Liver (tissue), 9 donors: Measurements from ENCODE around the gene EXOC6B. TPM values are rescaled to one million over a fixed set of nuclear protein-coding genes. Genes with fewer than 3 reads are reported as not detected.

Experiments
- DNase-seq: peaks from one replicate; pipeline ENCODE4 v3.0.0-alpha.2; 2017; ENCODE audit warnings: low spot score
- H3K27ac ChIP-seq, 2 donors: one replicate each; pipeline ENCODE4 v1.7.0; 2013; ENCODE audit warnings: inconsistent platforms in 2 of 2, low read length in 2 of 2, control low read depth in 1 of 2, low read depth in 1 of 2, mild to moderate bottlenecking in 1 of 2
- H3K27me3 ChIP-seq, 4 donors: one replicate each; pipeline versions ENCODE4 v1.6.1 to v1.7.0; 2013; ENCODE audit warnings: low read length in 3 of 4, inconsistent platforms in 1 of 4, mild to moderate bottlenecking in 1 of 4, moderate library complexity in 1 of 4; ENCODE audit not compliant: control insufficient read depth in 4 of 4, insufficient read depth in 4 of 4
- H3K36me3 ChIP-seq, 4 donors: one replicate each; pipeline versions ENCODE4 v1.6.1 to v1.7.0; 2013; ENCODE audit warnings: low read length in 3 of 4, mild to moderate bottlenecking in 3 of 4, low read depth in 1 of 4, moderate library complexity in 1 of 4; ENCODE audit not compliant: control insufficient read depth in 4 of 4, insufficient read depth in 3 of 4
- H3K4me1 ChIP-seq, 4 donors: one replicate each; pipeline versions ENCODE4 v1.6.1 to v1.7.0; 2013; ENCODE audit warnings: low read length in 3 of 4, mild to moderate bottlenecking in 3 of 4, moderate library complexity in 1 of 4; ENCODE audit not compliant: control insufficient read depth in 4 of 4, insufficient read depth in 4 of 4
- H3K4me3 ChIP-seq, 3 donors: one replicate each; pipeline versions ENCODE4 v1.6.1 to v1.7.0; 2013; ENCODE audit warnings: low read length in 3 of 3, control low read depth in 1 of 3, low read depth in 1 of 3, mild to moderate bottlenecking in 1 of 3
- H3K9ac ChIP-seq, 2 donors: one replicate each; pipeline ENCODE4 v1.7.0; 2013; ENCODE audit warnings: low read length in 2 of 2, mild to moderate bottlenecking in 2 of 2, moderate library complexity in 2 of 2, control low read depth in 1 of 2, low read depth in 1 of 2
- H3K9me3 ChIP-seq, 4 donors: one replicate each; pipeline versions ENCODE4 v1.6.1 to v1.7.0; 2013; ENCODE audit warnings: low read length in 3 of 4; ENCODE audit not compliant: control insufficient read depth in 4 of 4
- ATF3 ChIP-seq: IDR thresholded peaks from 2 replicates; pipeline ENCODE4 v1.6.1; 2016; ENCODE audit warnings: antibody characterized with exemption
- CTCF ChIP-seq: fragments of 150-350 bp; IDR thresholded peaks from 2 replicates; pipeline ENCODE4 v1.5.1; 2017; ENCODE audit warnings: improper control_type of control experiment, low read depth, low read length; ENCODE audit not compliant: missing input control
- EGR1 ChIP-seq, 2 donors: IDR thresholded peaks; 2 replicates each; pipeline ENCODE4 v1.6.1; 2016 to 2018; ENCODE audit warnings: antibody characterized with exemption in 2 of 2, low read depth in 2 of 2
- GABPA ChIP-seq, 2 donors: IDR thresholded peaks in 1 of 2; conservative IDR thresholded peaks in 1 of 2; 2 replicates each; pipeline ENCODE4 v1.6.1; 2016; ENCODE audit warnings: antibody characterized with exemption in 2 of 2, mild to moderate bottlenecking in 1 of 2, moderate library complexity in 1 of 2
- HNF4G ChIP-seq: IDR thresholded peaks from 2 replicates; pipeline ENCODE4 v1.6.1; 2016; ENCODE audit warnings: antibody characterized with exemption
- JUND ChIP-seq, 2 donors: IDR thresholded peaks; 2 replicates each; pipeline ENCODE4 v1.6.1; 2016; ENCODE audit warnings: antibody characterized with exemption in 2 of 2
- MAX ChIP-seq: IDR thresholded peaks from 2 replicates; pipeline ENCODE4 v1.6.1; 2016; ENCODE audit warnings: antibody characterized with exemption
- RAD21 ChIP-seq, 2 donors: IDR thresholded peaks; 2 replicates each; pipeline ENCODE4 v1.6.1; 2016; ENCODE audit warnings: antibody characterized with exemption in 2 of 2, mild to moderate bottlenecking in 2 of 2
- REST ChIP-seq: IDR thresholded peaks from 2 replicates; pipeline ENCODE4 v1.6.1; 2016; ENCODE audit warnings: antibody characterized with exemption, mild to moderate bottlenecking
- RXRA ChIP-seq, 2 donors: IDR thresholded peaks; 2 replicates each; pipeline ENCODE4 v1.6.1; 2017 to 2018; ENCODE audit warnings: antibody characterized with exemption in 2 of 2, mild to moderate bottlenecking in 1 of 2
- TAF1 ChIP-seq: conservative IDR thresholded peaks from 2 replicates; pipeline ENCODE4 v1.6.1; 2016; ENCODE audit warnings: antibody characterized with exemption, mild to moderate bottlenecking
- YY1 ChIP-seq: IDR thresholded peaks from 2 replicates; pipeline ENCODE4 v1.6.1; 2016; ENCODE audit warnings: antibody characterized with exemption, mild to moderate bottlenecking
- ZBTB33 ChIP-seq: IDR thresholded peaks from 2 replicates; pipeline ENCODE4 v1.6.1; 2016; ENCODE audit warnings: antibody characterized with exemption
- WGBS: extraction: QIAGEN DNeasy Blood & Tissue Kit; methylation state at CpG from one replicate; pipeline ENCODE4 v1.1.7; 2013; 5-methylcytosine and 5-hydroxymethylcytosine counted together
- polyA plus RNA-seq, 2 donors: library from polyadenylated mRNA; stranded (reverse) in 1 of 2; unstranded in 1 of 2; fragments of 200-250 nt in 1 of 2; fragments of >200 nt in 1 of 2; fragmentation: Nextera tagmentation in 1 of 2; extraction: Ambion mirVana in 1 of 2; gene quantifications; one replicate each; pipeline versions ENCODE4 v1.2.1 to v1.2.3, GENCODE V29; 2013 to 2015
- total RNA-seq, 2 donors: library from RNA; depleted of rRNA; stranded (reverse); fragments of >200 nt; gene quantifications; one replicate each; pipeline ENCODE4 v1.2.3, GENCODE V29; 2014
- donor health status: healthy.
- donor health status: healthy.
- donor health status: healthy.
- donor health status: healthy.
- donor health status: healthy.

Gene EXOC6B
- total and polyA plus RNA-seq, 4 donors: 1.7 to 9.5 (median 5.5) TPM

- WGBS: 5% methylated on average over 28 of the region's 28 CpGs
- Histone ChIP-seq H3K9ac (no peak overlapping the region), H3K4me3 (peak overlapping the region in 1 of 3 donors; percentile 52), H3K36me3 (no peaks in the 10 kb centered on the region), H3K27ac (no peak overlapping the region), H3K9me3 (peaks cover 0 to 7% (median 0%) of the 10 kb centered on the region in 4 donors), H3K27me3 (peaks cover 0 to 7% (median 5%) of the 10 kb centered on the region in 4 donors), H3K4me1 (peaks cover 13 to 47% (median 28%) of the 10 kb centered on the region in 4 donors)
- peak; percentile 96 to 97 for TF ChIP-seq RAD21 (IDR thresholded peaks at IDR 0.05)
- no peak for TF ChIP-seq GABPA (IDR thresholded peaks at IDR 0.05 in 1 of 2, conservative IDR thresholded peaks at IDR 0.05 in 1 of 2)
- TF ChIP-seq ATF3: no peak
- no peak for TF ChIP-seq TAF1
- TF ChIP-seq CTCF: peak; percentile 90
- no peak for TF ChIP-seq EGR1 (IDR thresholded peaks at IDR 0.05; ENCODE audit: low read depth in 2 of 2)
- no peak for TF ChIP-seq ZBTB33
- TF ChIP-seq YY1: no peak
- DNase-seq: peak; percentile 83
These were observed 675.5 kb downstream of the EXOC6B start for GRCh38 chr2:72150157-72150860.

GRCh38 chr2:72149556-72150156 is 676.2 kb downstream of the EXOC6B start:
- DNase-seq: no peak
- Histone ChIP-seq H3K4me3 (peak overlapping the region in 1 of 3 donors; percentile 52), H3K9me3 (peaks cover 0 to 7% (median 0%) of the 10 kb centered on the region in 4 donors), H3K27me3 (peaks cover 0 to 7% (median 5%) of the 10 kb centered on the region in 4 donors), H3K27ac (no peak overlapping the region), H3K9ac (no peak overlapping the region), H3K4me1 (peaks cover 18 to 53% (median 34%) of the 10 kb centered on the region in 4 donors), H3K36me3 (no peaks in the 10 kb centered on the region)
- 2% methylated on average over 45 of the region's 45 CpGs for WGBS
- TF ChIP-seq TAF1 (no peak), HNF4G (no peak), RXRA (IDR thresholded peaks at IDR 0.05) (no peak)

GRCh38 chr2:72148837-72149555 is 676.8 kb downstream of the EXOC6B start:
- WGBS: 1% methylated on average over 65 of the region's 65 CpGs
- DNase-seq: peak; percentile 35
- Histone ChIP-seq H3K4me1 (peaks cover 20 to 58% (median 39%) of the 10 kb centered on the region in 4 donors), H3K27ac (no peak overlapping the region), H3K27me3 (peaks cover 1 to 7% (median 5%) of the 10 kb centered on the region in 4 donors), H3K4me3 (peak overlapping the region in 2 of 3 donors; percentile 47 to 52), H3K9ac (no peak overlapping the region), H3K36me3 (no peaks in the 10 kb centered on the region), H3K9me3 (peaks cover 0 to 7% (median 0%) of the 10 kb centered on the region in 4 donors)
- TF ChIP-seq RXRA (IDR thresholded peaks at IDR 0.05): no peak
- no peak for TF ChIP-seq MAX
- TF ChIP-seq REST: no peak
- no peak for TF ChIP-seq TAF1
- TF ChIP-seq JUND (IDR thresholded peaks at IDR 0.05): no peak
